ENCODE data around the gene ATP13A2.
"Not testable (repeated sequence)": the region's sequence is repeated elsewhere in the genome, so short reads cannot be mapped to it uniquely, and the experiment has no call there.

ATP13A2 gene

DNA sequence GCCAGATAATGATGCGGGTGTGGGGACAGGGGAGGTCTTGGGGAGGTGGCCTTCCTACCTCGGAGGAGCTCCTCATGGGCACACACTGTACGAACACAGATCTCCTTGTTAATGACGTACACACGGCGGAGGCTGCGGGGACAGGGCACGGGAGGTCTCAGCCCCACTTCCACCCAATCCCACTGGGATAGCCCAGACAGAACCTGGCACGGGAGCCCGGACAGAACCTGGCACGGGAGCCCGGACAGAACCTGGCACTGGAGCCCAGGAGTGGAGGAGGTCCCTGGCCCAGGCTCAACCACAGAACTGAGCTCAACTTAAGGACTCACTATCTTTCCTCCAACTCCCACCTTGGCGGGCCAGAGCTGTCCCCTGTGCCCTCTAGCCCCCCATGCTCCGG is 36.5 kb downstream of the ATP13A2 start:
- ATAC-seq (replicated peaks) (no peak), DNase-seq (no peak)
- H3K36me3 Mint-ChIP-seq, result peaks cover 2 to 3% of the 10 kb centered on the region in 2 donors
- no peaks in the 10 kb centered on the region for H3K9me3 Mint-ChIP-seq
- H3K27ac Mint-ChIP-seq, result no peak overlapping the region
- H3K4me3 Mint-ChIP-seq, result no peak overlapping the region
- H3K4me1 Mint-ChIP-seq, result peaks cover 0 to 8% of the 10 kb centered on the region in 2 donors
- peaks cover 5 to 13% of the 10 kb centered on the region in 2 donors for H3K27me3 Mint-ChIP-seq

DNA sequence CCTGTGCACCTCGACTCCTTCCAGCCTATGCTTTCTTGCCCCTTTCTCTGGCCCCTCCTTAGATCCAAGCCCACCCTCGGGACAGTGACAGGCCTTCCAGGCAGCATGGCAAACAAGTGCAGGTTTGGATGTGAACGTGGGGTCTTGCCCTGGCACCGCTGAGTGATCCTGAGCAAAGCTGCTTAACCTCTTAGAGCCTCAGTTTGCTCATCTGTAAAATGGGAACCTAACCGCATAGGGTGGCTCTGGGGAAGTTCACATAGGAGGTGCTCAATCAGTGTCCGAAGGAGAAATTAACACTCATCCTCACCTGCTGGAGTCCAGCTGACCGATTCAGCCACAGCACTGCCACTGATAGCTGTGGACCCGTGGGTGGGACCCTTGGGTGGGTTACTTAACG is 38.5 kb downstream of the ATP13A2 start:
- Mint-ChIP-seq H3K4me3 (no peak overlapping the region), H3K27ac (no peak overlapping the region), H3K9me3 (no peaks in the 10 kb centered on the region), H3K27me3 (no peaks in the 10 kb centered on the region), H3K36me3 (peaks cover 2 to 6% of the 10 kb centered on the region in 2 donors), H3K4me1 (no peaks in the 10 kb centered on the region)
- DNase-seq, result no peak
- ATAC-seq (replicated peaks), result no peak

DNA sequence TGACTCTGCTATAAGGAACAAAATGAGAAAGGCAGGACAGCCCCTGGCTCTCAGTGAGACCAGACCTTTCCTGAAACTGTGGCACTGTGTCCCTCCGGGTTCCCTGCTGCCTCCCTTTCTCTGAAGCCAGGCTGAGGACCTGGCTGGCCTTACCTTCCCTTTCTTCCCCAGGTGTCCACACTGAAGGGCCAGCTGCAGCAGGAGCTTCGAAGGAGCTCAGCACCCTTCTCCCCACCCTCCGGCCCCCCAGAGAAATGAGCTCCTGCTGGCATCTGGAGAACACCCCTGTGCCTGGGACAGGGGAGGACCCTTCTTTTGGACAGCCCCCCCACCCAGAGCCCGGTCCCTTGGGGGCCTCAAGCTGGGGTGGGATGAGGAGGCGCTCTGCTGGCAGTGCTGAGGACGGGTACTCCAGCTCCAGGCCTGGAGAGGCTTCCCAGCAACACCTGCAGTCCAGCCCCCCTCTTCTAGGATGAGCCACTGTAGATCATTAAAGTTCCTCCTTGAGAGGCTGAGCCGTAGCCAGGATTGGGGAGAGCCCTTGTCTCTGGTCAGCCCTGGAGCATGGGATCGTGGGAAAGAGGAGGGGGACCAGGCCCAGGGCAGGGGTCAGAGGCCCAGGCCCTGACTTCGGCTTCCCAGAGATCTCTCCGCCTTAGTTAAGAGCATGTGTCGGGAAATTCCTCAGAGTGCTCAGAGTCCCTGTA is 39.4 kb downstream of the ATP13A2 start:
- DNase-seq (no peak), ATAC-seq (replicated peaks) (no peak)
- Mint-ChIP-seq H3K27me3 (no peaks in the 10 kb centered on the region), H3K36me3 (peaks cover 2 to 6% of the 10 kb centered on the region in 2 donors), H3K9me3 (no peaks in the 10 kb centered on the region), H3K4me3 (no peak overlapping the region), H3K4me1 (no peaks in the 10 kb centered on the region), H3K27ac (no peak overlapping the region)

DNA sequence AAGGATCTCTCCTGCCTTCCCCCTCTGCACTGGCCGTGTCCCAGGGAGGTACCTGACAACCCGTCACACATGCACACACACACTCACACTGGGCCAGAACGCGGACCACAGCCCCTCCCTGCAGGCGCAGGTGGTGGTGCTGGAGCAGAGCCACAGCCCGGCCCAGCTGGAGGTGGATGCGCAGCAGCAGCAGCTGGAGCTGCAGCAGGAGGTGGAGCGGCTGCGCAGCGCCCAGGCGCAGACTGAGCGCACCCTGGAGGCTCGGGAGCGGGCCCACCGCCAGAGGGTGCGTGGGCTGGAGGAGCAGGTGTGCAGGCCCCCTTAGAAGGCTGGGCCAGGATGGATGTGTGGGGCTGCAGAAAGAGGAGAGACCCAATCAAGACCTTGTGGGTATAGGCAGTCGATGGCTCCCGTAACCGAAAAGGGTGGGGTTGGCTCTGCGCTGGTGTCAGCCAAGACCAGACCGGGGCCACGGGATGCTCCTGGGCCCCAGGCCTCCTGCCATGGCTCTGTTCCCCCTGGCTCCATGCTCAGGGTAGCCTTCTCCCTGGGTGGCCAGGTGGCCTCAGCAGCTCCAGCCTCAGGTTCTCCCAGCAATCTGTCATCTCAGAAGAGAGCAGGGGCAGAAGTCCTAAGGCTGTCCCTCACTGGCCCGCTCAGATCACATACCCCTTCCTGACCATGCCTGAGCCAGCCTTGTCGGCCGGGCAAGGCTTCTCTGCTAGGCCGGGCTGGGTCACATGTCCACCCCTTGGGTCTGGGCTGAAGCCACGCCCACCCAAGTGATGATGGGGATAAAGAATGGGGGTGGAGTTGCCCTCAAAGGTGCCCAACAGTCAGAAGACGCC is 40.2 kb downstream of the ATP13A2 start:
- ATAC-seq (replicated peaks), result no peak
- DNase-seq, result no peak
- H3K36me3 Mint-ChIP-seq, result peaks cover 2 to 13% of the 10 kb centered on the region in 2 donors
- no peak overlapping the region for H3K4me3 Mint-ChIP-seq
- no peak overlapping the region for H3K27ac Mint-ChIP-seq
- H3K4me1 Mint-ChIP-seq, result no peaks in the 10 kb centered on the region
- no peaks in the 10 kb centered on the region for H3K9me3 Mint-ChIP-seq
- no peaks in the 10 kb centered on the region for H3K27me3 Mint-ChIP-seq

GRCh38 chr1:16970132-16970910 is 41.4 kb downstream of the ATP13A2 start:
- H3K27ac Mint-ChIP-seq, result no peak overlapping the region
- no peak overlapping the region for H3K4me3 Mint-ChIP-seq
- peaks cover 11 to 24% of the 10 kb centered on the region in 2 donors for H3K36me3 Mint-ChIP-seq
- peaks cover 0 to 1% of the 10 kb centered on the region in 2 donors for H3K4me1 Mint-ChIP-seq
- H3K9me3 Mint-ChIP-seq, result no peaks in the 10 kb centered on the region
- no peaks in the 10 kb centered on the region for H3K27me3 Mint-ChIP-seq
- DNase-seq (no peak), ATAC-seq (replicated peaks) (no peak)

DNA sequence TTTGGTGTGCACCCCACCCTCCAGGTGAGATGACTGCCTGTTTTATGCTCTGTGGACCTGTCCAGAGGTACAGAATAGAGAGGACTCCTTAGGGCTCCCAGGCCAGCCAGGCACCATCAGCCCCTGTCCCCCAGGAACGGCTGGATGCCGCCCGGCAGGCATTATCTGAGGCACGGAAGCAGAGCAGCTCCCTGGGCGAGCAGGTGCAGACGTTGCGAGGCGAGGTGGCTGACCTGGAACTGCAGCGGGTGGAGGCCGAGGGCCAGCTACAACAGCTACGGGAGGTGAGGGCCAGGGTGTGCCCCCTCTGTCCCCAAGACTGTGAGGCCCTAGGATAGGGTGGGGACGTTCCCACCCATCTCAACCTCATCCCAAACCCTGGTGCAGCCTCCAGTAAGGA is 42.1 kb downstream of the ATP13A2 start:
- Mint-ChIP-seq H3K9me3 (no peaks in the 10 kb centered on the region), H3K4me1 (peaks cover 0 to 5% of the 10 kb centered on the region in 2 donors), H3K27ac (no peak overlapping the region), H3K4me3 (no peak overlapping the region), H3K27me3 (no peaks in the 10 kb centered on the region), H3K36me3 (peaks cover 15 to 29% of the 10 kb centered on the region in 2 donors)
- ATAC-seq (replicated peaks), result no peak
- no peak for DNase-seq

- H3K27me3 Mint-ChIP-seq, result no peaks in the 10 kb centered on the region
- no peak overlapping the region for H3K27ac Mint-ChIP-seq
- H3K4me3 Mint-ChIP-seq, result no peak overlapping the region
- ATAC-seq (replicated peaks) (no peak), DNase-seq (no peak)
- H3K9me3 Mint-ChIP-seq, result no peaks in the 10 kb centered on the region
- H3K36me3 Mint-ChIP-seq, result peaks cover 17 to 29% of the 10 kb centered on the region in 2 donors
- H3K4me1 Mint-ChIP-seq, result peaks cover 0 to 5% of the 10 kb centered on the region in 2 donors
Measured at GRCh38 chr1:16969057-16969611, 42.6 kb downstream of the ATP13A2 start.

GRCh38 chr1:16968372-16968771 is 43.4 kb downstream of the ATP13A2 start:
- DNase-seq (no peak), ATAC-seq (replicated peaks) (no peak)
- H3K9me3 Mint-ChIP-seq, result no peaks in the 10 kb centered on the region
- no peak overlapping the region for H3K27ac Mint-ChIP-seq
- peaks cover 0 to 5% of the 10 kb centered on the region in 2 donors for H3K4me1 Mint-ChIP-seq
- H3K27me3 Mint-ChIP-seq, result no peaks in the 10 kb centered on the region
- no peak overlapping the region for H3K4me3 Mint-ChIP-seq
- peaks cover 17 to 29% of the 10 kb centered on the region in 2 donors for H3K36me3 Mint-ChIP-seq

DNA sequence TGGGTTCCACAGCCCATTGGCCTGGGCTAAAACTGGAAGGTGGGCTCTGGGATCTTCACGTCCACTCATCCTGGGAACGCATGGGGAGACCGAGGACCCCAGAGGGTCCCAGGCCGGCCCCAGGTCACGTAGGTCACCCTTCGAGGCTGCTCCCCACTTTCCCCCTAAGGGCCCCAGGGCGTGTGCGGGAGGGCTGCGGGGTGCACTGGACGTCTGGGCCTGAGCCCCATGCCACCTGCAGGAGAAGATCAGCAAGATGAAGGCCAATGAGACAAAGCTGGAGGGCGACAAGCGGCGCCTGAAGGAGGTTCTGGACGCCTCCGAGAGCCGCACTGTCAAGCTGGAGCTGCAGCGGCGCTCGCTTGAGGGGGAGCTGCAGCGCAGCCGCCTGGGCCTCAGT is 43.8 kb downstream of the ATP13A2 start:
- no peak overlapping the region for H3K4me3 Mint-ChIP-seq

DNA sequence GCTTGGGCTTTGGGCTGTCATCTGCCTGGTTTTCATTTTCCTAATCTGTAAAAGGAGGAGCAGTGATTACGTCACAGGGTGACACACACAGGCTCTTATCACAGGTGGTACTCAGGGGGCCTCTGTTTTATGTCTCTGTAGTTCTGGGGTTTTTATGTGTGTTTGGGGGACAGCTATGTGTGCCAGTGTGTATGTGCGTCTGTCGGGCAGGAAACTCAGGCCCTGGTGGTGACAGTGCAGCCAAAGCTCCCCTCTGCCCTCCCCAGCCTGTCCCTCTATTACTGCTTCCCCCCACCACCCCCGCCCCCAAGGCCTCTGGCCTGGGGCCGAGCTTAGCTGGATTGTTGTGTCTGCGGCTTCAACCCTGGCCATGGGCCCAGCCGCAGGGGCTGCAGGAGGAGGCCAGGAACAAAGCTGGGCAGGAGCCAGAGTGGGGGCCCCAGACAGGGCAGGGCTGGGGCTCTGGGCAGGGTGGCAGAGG is 44.6 kb downstream of the ATP13A2 start:
- Mint-ChIP-seq H3K4me3 (no peak overlapping the region), H3K36me3 (peaks cover 20 to 29% of the 10 kb centered on the region in 2 donors), H3K27ac (no peak overlapping the region), H3K9me3 (no peaks in the 10 kb centered on the region), H3K4me1 (peaks cover 0 to 5% of the 10 kb centered on the region in 2 donors), H3K27me3 (no peaks in the 10 kb centered on the region)
- ATAC-seq (replicated peaks) (no peak), DNase-seq (no peak)

More for the DNA sequence above, 43.8 kb downstream of the ATP13A2 start:
- Mint-ChIP-seq H3K27ac (no peak overlapping the region), H3K27me3 (no peaks in the 10 kb centered on the region), H3K36me3 (peaks cover 20 to 29% of the 10 kb centered on the region in 2 donors), H3K4me1 (peaks cover 0 to 5% of the 10 kb centered on the region in 2 donors), H3K9me3 (no peaks in the 10 kb centered on the region)
- no peak for DNase-seq
- no peak for ATAC-seq (replicated peaks)

DNA sequence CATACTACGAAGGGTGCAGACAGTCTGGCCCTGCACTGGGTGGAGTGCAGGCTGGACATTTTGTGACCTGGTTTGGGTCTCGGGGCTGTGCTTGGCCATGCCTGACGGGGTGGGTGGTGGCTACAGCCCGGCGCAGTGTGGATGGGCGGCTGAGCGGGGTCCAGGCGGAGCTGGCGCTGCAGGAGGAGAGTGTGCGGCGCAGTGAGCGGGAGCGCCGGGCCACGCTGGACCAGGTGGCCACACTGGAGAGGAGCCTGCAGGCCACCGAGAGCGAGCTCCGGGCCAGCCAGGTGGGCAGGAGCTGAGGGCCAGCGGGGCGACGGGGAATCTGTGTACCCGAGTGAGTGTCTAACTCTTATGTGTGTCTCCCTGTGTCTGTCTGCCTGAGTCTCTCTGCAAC is 45.4 kb downstream of the ATP13A2 start:
- DNase-seq (no peak), ATAC-seq (replicated peaks) (no peak)
- Mint-ChIP-seq H3K36me3 (peaks cover 19 to 29% of the 10 kb centered on the region in 2 donors), H3K27ac (no peak overlapping the region), H3K4me3 (no peak overlapping the region), H3K27me3 (no peaks in the 10 kb centered on the region), H3K9me3 (no peaks in the 10 kb centered on the region), H3K4me1 (peaks cover 6 to 7% of the 10 kb centered on the region in 2 donors)

DNA sequence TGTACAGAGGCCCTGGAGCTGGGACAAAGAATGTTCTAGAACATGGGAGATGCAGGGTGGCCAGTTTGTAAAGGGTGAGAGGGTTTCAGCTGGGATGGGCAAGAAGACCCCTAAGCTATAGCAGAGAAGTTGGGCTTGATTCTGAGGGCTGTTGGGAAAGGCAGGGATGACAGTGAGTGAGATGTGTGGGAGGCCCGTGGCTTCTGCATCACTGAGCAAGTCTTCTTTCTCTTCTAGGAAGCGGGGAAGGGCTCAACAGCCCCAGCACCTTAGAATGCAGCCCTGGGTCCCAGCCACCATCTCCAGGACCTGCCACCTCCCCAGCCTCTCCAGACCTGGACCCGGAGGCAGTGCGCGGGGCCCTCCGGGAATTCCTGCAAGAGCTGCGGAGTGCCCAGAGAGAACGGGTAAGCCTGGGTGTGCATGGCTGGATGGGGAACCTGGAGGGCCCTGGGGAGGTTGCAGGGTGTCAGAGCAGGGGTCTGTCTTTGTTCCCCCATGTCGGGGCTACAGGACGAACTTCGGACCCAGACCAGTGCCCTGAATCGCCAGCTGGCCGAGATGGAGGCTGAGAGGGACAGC is 46.2 kb downstream of the ATP13A2 start:
- Mint-ChIP-seq H3K27me3 (no peaks in the 10 kb centered on the region), H3K36me3 (peaks cover 18 to 26% of the 10 kb centered on the region in 2 donors), H3K9me3 (no peaks in the 10 kb centered on the region), H3K4me1 (peaks cover 8 to 9% of the 10 kb centered on the region in 2 donors), H3K4me3 (no peak overlapping the region), H3K27ac (peak overlapping the region; percentile 15)
- DNase-seq, result no peak
- ATAC-seq (replicated peaks), result no peak

DNA sequence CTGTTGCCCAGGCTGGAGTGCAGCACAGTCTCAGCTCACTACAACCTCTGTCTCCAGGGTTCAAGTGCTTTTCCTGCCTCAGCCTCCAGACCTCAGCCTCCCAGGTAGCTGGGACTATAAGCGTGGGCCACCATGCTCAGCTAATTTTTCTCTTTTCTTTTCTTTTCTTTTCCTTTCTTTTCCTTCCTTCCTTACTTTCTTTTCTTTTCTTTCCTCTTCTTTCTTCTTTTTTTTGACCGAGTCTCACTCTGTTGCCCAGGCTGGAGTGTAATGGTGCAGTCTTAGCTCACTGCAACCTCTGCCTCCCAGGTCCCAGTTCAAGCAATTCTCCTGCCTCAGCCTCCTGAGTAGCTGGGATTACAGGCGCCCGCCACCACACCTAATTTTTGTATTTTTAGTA is 47.6 kb downstream of the ATP13A2 start:
- peaks cover 10 to 17% of the 10 kb centered on the region in 2 donors for H3K4me1 Mint-ChIP-seq
- peaks cover 18 to 22% of the 10 kb centered on the region in 2 donors for H3K36me3 Mint-ChIP-seq
- not testable (repeated sequence) for H3K27ac Mint-ChIP-seq; H3K27me3 Mint-ChIP-seq; H3K9me3 Mint-ChIP-seq; H3K4me3 Mint-ChIP-seq; DNase-seq; ATAC-seq (replicated peaks)
